TTC549 (cell line): Measurements from ENCODE around the gene PMEPA1.

ENCODE experiments used
- FAIRE-seq: peaks from 2 replicates; lab custom pipeline; 2012; peaks lifted over from hg19 to GRCh38; lab: Jason Lieb, UNC

The PMEPA1 gene

GRCh38 chr20:57711311-57711712 lies 1.5 kb upstream of the PMEPA1 start:
- FAIRE-seq = no peak

GRCh38 chr20:57710841-57711240 lies 1.0 kb upstream of the PMEPA1 start:
- FAIRE-seq = no peak

GRCh38 chr20:57708694-57709673 lies 831 bp downstream of the PMEPA1 start:
- FAIRE-seq = no peak

DNA sequence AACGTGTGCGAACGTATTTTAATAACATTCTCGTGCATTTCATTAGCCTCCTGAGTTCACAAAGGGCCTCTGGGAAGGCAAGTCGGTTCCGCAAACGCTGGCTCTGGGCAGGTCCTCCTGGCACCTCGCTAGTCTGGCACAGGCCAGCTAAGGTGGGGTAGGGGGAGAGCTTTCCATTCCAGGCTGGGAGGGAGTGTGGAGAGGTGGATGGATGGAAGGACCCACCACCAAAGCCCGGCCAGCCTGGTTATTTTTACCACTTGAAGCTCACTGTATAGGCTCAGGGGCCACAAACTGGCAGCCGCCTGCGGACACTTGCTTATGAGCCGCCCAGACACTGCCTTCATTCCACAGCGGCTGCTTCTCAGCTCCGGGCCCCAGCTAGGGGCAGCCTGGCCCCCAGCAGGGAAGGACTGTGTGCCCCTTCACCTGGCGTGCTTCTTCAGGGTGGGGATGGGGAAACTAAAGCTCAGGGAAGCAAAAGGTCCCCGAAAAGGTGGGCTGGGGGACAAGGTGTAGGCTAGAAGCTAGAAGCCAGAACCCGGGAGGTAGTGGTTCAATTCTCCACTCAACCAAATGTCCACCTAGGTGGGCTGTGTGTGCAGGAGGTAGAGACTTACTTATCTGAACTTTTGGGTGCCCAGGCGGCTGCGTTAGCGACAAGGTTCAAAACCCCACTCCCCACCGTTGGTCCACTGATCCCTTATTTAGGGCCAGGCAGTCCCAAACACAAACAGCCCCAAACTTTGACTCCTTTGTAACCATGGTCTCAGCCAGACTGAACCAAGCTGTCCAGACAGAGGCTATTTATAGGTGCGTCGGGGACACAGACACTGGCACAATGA lies 1.7 kb downstream of the PMEPA1 start:
- no peak for FAIRE-seq

DNA sequence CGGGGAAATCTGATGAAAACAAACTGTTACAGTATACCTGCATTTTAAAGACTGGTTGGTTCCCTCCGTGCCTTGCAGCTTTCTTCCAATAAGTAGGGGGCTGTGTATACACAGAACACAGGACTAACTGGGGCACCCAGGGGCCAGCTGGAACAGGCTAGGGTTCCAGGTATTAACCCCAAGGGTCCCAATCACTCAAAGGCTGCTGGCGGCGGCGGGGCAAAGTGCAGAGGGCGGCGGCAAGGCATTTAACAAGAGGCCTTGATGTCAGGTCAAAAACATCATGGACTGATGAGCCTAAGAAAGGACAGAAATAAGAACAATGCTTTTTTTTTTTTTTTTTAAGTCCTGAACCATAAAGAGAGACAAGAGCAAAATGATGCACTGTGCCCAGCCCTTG lies 2.5 kb downstream of the PMEPA1 start:
- no peak for FAIRE-seq

GRCh38 chr20:57705127-57705899 lies 4.5 kb downstream of the PMEPA1 start:
- no peak for FAIRE-seq

DNA sequence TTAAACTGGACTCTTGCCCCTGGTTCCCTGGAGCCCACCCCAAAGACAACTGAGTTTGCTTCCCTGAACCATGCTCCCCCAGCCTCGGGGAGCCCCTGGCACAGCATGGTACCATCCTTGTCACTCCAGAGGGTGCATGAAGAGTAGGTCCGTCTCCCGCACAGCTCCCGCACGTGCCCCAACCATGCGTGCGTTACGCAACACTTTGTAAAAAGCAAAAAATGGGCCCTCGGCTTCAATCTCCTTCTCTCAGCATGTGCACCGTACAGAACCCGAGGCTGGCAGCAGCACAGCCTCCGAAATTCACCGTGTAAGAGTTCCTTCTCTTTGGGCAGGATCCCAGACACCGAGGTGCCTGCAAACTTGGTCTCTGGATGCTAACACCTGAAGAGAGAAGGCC lies 5.6 kb downstream of the PMEPA1 start:
- no peak for FAIRE-seq

DNA sequence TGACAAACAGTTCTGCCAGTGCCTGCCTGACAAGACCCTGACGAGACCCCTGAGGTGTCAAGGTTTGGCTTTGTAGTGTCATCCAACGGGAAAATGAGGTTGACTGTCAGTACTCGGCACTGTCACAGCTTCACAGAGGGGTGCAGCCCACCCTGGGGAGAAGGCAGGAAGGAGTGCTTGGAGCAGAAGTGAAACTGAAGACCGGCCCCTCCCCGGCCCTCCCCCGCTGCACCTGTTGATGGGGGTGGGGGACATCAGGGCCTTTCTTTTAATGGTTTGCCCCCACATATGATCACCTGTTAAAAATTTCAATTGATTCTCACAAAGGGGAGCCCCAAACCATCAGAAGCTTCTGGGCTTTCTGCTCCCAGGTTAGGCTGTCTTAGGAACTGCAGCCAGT lies 6.8 kb downstream of the PMEPA1 start:
- FAIRE-seq = no peak

GRCh38 chr20:57702521-57702920 lies 7.3 kb downstream of the PMEPA1 start:
- no peak for FAIRE-seq

- no peak for FAIRE-seq
Observed at GRCh38 chr20:57702091-57702490, 7.7 kb downstream of the PMEPA1 start.

GRCh38 chr20:57701651-57702050 lies 8.2 kb downstream of the PMEPA1 start:
- no peak for FAIRE-seq

DNA sequence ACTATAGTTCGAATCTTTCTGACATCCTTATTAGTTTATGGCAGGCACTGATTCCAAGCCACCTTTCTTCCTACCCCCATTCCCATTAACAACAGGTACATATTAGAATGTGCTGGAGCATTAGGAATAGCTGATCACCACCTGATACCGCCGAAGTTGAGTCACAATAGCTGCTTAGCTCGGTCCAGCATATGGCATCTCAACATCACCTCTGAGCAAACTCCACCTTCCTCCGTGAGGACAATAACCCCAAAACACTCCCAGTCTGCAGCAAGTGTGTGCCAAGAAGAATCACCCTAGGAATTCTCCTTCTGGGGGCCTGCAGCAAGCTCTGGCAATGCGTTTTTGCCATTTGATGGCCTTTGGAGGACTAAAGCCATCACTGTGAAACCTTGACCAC lies 8.7 kb downstream of the PMEPA1 start:
- no peak for FAIRE-seq

DNA sequence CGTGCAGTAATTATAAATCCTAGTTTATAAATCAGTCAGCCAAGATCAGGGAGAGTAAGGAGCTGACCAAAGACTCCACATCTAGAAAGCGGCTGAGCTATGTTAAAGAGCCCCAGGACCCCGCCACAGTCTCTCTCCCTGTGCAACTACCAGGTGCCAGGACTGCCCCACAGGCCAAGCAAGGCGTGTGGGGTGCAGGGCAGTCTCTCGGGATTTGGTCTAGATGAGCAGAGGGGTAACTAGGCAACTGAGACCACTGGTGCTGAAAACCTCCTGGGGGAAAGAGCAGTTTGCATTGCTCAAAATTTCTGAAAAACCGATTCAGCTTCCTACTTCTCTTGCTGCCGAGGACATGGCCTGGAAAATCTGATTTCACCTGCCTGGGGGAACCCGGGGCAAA lies 10.4 kb downstream of the PMEPA1 start:
- FAIRE-seq = no peak

DNA sequence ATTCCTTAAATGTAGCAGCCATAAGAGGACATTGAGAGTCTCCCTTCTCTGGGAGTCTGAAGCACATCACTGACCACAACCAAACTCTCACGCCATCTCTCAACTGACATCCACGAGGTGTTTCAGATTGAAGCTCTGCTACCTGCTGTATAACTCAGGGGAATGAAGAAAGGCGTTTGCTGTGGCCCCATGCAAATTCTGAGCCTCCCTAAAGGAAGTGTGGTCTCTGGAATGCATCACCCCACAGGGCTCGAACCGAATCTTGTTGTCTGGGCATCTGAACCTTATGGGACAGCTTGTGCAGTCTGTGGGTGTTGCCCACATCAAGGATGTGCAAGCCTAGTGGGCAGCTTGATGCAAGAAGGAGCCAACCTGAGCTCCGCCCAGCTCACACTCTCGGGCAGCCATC lies 10.9 kb downstream of the PMEPA1 start:
- no peak for FAIRE-seq

DNA sequence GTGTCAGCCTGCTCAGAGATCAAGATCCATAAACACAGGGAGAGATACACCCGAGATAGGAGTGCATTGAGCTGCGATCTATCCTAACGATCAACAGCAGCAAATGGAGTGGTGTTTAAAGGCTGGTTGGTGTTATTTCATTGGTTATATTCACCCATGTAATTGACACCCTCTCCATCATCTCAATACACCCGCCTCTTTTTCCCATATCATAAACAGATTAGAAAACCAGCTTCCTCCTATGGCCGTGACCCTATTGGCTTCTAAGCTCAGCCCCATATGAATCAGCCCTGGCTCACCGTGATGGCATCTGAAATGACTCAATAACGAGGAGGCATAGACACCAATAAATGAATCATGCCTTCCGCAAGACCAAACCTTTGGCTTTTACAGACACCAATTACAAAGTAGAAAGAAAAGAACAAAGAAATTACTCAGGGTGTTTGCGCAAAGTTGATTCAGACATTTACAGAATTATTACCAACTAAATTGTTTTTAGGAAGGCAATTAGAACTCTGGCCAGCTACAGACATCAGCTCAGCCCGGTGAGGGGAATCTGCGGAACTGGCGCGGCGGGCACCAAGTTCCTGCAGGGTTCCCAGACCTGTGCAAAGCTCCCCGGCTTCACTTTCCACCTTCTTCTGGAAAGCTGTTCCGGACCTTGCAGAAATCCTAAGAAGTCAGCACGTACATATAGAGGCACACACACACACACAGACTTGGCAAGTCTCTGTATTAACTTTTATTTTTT lies 11.5 kb downstream of the PMEPA1 start:
- no peak for FAIRE-seq

- FAIRE-seq = no peak
Observed at GRCh38 chr20:57697543-57697942, 12.3 kb downstream of the PMEPA1 start.

DNA sequence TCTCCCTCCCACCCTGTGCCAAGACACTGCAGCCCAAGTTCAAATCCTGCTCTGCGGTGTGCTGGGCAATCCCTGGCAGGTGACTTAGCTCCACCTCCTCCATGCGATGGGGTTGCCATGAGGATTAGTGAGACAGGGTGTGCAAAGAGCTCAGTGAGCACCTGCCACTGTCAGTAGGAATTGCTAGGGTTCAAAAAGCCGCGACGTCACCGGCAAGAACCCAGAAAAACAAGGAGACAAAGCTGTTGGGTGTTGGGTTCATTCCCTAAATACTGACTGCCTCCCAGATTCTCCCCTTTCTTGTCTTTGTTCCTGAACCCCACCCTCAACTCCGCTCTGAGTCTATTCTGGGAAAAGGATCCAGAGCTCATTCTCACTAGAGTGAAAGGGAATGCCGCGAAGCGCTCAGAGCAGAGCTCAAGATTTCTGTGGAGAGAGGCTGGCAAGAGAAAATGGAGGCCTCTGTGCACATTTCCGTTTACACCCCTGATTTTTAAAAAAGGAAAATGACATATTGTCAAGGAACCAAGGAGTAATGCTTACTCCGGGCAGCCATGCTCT lies 13.3 kb downstream of the PMEPA1 start:
- no peak for FAIRE-seq

DNA sequence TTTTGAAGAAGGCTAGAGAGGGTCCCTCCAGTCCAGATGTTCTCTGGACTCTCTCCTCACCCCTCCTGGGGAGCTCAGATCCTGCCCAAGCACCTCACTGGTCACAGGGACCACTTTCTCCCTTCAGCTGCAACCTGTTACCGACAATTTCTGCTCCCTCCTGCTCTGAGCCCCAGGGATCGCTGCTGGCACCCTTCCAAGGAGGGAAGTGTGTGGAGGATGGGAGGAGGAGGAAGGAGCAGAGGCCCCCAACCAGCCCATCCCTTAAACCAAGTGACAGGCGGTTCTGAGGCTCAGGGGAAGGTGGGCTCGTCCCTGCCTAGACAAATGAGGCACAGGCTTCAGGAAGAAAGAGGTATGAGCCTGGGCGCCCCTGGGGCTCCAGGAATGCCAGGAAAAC lies 13.9 kb downstream of the PMEPA1 start:
- FAIRE-seq = no peak

DNA sequence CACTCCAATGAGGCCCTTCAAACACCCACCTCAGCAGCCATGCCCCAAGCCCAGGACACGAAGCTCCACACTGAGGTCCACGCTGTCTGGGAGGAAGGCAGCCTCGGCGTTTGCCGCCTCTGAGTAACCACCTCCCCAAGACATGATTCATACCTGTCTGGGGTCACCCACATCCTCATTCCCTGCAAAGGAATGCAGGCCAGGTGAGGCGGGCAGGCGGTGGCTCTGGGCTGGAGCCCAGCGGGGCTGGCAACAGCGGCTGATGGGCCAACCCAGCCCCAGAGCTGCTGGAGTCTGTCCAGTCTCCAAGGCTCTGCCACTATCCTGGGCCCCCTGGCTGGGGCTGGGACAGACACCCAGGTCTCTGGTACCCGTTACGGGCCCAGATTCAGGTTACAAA lies 14.8 kb downstream of the PMEPA1 start:
- FAIRE-seq = no peak

DNA sequence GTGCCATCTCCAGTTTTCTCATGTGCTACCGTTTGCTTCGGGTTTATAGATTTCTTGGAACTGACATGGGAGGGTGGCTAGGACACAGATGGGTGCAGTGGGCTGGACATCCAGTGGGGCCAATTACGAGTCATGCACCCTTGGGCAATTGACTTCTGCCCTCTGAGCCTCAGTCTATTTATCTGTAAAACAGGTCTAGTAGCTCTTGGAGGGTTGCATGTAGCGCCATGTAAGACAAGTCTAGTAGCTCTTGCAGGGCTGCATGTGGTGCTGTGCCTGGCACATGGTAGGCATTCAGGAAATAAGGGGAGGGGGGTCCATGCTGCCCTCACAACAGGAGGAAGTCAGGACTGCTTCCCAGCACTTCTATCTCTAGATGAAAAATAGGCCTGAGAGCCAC lies 15.3 kb downstream of the PMEPA1 start:
- FAIRE-seq = no peak

DNA sequence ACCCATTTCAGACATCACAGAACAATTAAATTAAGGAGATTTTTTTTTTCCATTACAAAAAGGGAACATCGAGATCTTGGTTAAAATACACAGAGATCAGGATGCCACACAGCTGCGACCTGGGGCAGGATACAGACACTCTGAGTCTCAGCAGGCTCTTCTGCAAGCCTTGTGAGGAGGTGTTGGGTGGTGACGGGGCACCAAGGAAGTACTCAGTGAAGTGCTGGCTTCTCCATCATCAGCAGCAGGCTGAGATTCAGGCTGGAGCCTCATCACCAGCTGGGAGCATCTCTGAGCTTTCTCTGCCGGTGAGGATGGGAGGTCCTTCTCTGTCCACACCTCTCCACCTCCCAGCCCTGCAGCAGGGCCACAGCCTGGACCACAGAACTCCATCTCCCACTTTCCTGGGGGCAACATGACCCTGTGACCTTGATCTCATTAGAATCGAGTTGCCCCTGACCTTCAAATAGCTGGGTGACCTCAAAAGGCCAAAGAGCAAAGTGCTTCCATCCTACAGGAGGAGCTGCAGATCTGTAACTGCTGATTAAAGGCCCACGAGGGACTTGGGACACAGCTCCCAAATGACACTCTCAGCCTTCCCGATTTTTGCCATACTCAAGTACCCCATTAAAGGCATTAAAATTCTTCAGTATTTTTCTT lies 16.0 kb downstream of the PMEPA1 start:
- FAIRE-seq = no peak
